WI38 (cell line): ENCODE measurements around the gene GRM5.

Experiments
- H3K4me3 ChIP-seq: 2 replicates; pipeline ENCODE4 v1.5.1; 2011; ENCODE audit warnings: low read depth, mild to moderate bottlenecking, control low read depth, low read length
- CTCF ChIP-seq: IDR thresholded peaks from 2 replicates; pipeline ENCODE4 v1.5.1; 2012; ENCODE audit warnings: low read depth, mild to moderate bottlenecking, control low read depth, low read length

The GRM5 gene

DNA sequence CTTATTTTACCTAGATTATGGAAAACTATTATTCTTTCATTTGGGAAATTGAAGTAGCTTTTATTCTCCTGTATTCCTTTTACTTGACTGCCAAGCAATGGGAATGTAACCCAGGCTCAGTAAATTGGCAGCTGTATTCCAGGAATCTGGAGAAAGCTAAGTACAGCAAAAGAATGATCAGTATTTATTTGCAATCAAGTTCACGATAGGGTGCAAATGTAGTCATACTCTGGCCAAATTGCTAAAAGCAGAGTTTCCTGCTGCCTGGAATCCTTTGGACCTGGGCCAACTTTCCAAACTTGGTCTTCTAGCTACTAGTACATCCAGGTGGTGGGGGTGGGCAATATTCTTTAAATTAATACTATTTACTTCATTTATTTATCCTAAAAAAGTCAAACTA, 442.3 kb downstream of the GRM5 start:
- TF ChIP-seq CTCF, result no peak

DNA sequence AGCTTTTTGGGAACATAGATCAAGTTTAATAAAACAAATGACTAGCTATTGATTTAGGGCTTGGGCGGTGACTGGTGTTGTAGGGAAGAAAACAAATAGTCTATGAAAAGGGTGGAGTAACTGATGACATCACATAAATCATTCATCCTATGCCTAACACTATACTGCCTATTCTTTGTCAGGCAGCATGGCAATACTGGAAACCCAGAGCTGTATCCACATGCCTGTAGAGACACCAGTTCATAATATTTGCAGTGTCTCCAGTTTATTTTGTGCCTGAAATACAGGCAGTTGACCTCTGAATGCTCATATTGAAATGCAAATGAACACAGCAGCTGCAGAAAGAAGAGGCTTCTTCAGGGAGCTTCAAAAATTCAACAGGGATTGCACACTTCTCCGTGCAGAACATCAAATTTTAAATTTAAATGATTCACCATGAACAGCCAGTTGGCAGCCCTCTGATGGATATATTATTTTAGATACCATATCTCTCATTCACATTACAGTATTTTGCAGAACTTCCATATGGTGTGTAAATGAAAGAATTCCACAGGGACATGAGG, 445.1 kb downstream of the GRM5 start:
- H3K4me3 ChIP-seq, result no peak overlapping the region
- no peak for TF ChIP-seq CTCF

More for the DNA sequence above, 442.3 kb downstream of the GRM5 start:
- no peak overlapping the region for H3K4me3 ChIP-seq

DNA sequence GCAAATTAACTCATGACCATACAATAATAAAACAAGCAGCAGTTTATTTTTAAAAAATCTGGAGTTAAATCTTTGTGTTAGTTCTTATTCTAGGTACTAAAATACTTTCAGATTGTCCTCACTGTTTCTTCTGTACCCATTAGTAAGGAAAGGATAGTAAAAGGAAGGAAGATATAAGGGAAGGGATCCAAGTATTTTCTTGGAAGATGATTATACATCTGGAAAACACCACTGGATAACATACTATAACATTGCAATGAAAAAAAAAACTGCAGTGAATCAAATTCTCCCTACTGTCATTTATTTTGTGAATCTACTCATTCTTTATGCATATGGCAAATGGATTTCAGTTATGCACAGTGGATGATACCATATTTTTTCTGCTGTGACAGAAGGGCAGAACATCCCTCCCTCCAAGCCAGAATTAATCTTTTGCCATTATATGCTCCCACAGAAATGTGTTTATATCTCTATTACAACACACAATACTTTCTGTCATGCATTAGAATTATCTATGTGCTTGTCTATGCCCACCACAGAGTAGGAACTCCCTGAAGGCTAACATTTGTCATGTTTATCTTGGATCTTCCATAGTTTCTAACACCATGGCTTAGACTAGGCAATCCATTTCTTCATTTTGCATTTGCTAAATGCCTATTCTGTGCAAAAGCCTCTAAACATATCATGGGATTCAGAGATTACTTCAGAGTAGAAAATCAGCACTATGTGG, 446.0 kb downstream of the GRM5 start:
- no peak for TF ChIP-seq CTCF

DNA sequence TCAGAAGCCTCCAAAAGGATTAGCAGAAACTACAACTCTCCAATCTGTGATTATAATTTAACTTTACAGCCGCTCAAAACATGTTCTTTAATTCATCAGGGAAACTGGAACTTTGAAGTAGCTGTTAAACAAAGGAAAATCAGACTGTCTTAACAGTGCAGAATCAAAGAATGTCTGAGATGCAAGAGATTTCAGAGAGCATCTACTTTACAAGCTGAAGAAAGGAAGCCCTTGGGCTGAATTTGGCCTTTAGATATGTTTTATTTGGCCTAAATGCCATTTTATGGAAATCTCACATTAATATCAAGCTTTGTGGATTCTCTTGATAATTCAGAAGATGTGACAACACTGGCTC, 446.7 kb downstream of the GRM5 start:
- no peak for TF ChIP-seq CTCF
- H3K4me3 ChIP-seq, result no peak overlapping the region

More for the DNA sequence above, 446.0 kb downstream of the GRM5 start:
- H3K4me3 ChIP-seq, result no peak overlapping the region

- no peak overlapping the region for H3K4me3 ChIP-seq
- no peak for TF ChIP-seq CTCF
Measured at GRCh38 chr11:88618327-88619070, 447.3 kb downstream of the GRM5 start.

DNA sequence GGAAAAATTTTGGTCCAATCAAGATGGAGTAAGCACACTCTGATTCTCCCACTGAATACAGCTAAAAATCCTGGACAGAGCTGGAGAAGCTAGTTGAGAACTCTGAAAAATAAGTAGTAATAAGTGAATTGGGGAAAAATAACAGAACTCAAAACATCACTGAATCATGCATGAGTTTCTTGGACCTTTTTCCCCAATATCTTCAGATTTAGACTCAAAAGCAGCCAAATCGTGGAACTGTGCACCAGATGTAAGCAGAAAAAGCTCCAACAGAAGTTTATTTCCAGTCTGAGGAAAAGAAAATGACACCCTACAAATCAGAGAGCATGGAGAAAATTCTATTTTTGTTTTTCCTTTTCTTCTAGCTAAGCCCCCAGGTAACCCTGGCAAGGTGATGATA, 448.6 kb downstream of the GRM5 start:
- no peak for TF ChIP-seq CTCF

DNA sequence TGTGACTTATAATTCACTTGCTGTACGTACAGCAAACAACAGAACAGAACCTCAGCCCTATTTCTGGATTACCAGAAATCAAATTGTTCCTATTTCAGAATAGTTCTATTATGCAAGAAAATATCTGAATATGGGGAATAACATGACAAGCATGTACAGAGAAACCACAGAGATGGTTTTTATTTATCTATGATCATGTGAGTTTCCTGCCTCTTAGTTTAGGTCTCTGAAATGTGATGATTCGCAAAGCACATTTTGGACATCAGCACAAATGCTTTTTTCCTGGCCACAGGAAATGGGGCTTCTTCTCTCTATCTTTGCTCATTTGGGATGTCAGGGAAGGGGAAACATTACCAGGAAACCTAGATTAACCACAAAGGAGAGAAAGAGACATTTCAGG, 461.5 kb downstream of the GRM5 start:
- TF ChIP-seq CTCF, result no peak
- no peak overlapping the region for H3K4me3 ChIP-seq

More for the DNA sequence above, 448.6 kb downstream of the GRM5 start:
- no peak overlapping the region for H3K4me3 ChIP-seq
